Activated T-cell treated with anti-CD3 and anti-CD28 coated beads for 24 hours (primary cell): Measurements from ENCODE around the gene C21orf58.

Source experiments
- DNase-seq: peaks from one replicate; pipeline ENCODE4 v3.0.0-alpha.2; 2020; ENCODE audit warnings: low read depth

C21orf58 gene

GRCh38 chr21:46255166-46255565 lies 68.5 kb downstream of the C21orf58 start:
- no peak for DNase-seq

GRCh38 chr21:46254208-46254975 lies 69.3 kb downstream of the C21orf58 start:
- no peak for DNase-seq

GRCh38 chr21:46253610-46254124 lies 70.0 kb downstream of the C21orf58 start:
- peak; percentile 45 for DNase-seq

- DNase-seq: no peak
These were observed 70.8 kb downstream of the C21orf58 start for GRCh38 chr21:46252840-46253239.
